HepG2 (cell line): Measurements from ENCODE around the gene PAPOLA. TPM values are rescaled to one million over a fixed set of nuclear protein-coding genes. Genes with fewer than 3 reads are reported as not detected.

ENCODE experiments used
- AKAP8 ChIP-seq: sonication (generic); formaldehyde crosslinking; IDR thresholded peaks from 2 replicates; pipeline ENCODE4 v1.5.1; 2020; ENCODE audit warnings: mild to moderate bottlenecking, missing genetic modification reagents
- ASH2L ChIP-seq: fragments of 300-600, 200-600 bp; sonication (generic); IDR thresholded peaks from 2 replicates; pipeline ENCODE4 v1.7.0; 2017; ENCODE audit warnings: low read depth, mild to moderate bottlenecking, moderate library complexity, mixed read lengths, low read length; ENCODE audit not compliant: insufficient read length
- ATAD3A ChIP-seq: sonication (generic); formaldehyde crosslinking; IDR thresholded peaks from 2 replicates; pipeline ENCODE4 v1.4.0; 2020; ENCODE audit warnings: missing genetic modification reagents
- NFRKB ChIP-seq: fragments of 450-650 bp; IDR thresholded peaks from 2 replicates; pipeline ENCODE4 v1.6.1; 2017
- SETDB1 ChIP-seq: sonication (generic); formaldehyde crosslinking; IDR thresholded peaks from 2 replicates; pipeline ENCODE4 v1.5.1; 2020; ENCODE audit warnings: missing genetic modification reagents, mild to moderate bottlenecking, borderline replicate concordance
- SMARCC2 ChIP-seq: fragments of 450-650 bp; IDR thresholded peaks from 2 replicates; pipeline ENCODE4 v1.6.1; 2017; ENCODE audit warnings: antibody characterized with exemption, mild to moderate bottlenecking
- SOX6 ChIP-seq, 2 experiments: fragments of 450-650 bp in 1 of 2; sonication (generic) in 1 of 2; formaldehyde crosslinking in 1 of 2; IDR thresholded peaks; 2 replicates each; pipeline versions ENCODE4 v1.4.0 to v1.6.1; 2017 to 2020; ENCODE audit warnings: antibody characterized with exemption in 1 of 2, mild to moderate bottlenecking in 1 of 2, missing genetic modification reagents in 1 of 2
- SRSF4 ChIP-seq: fragments of 200-400 bp; formaldehyde crosslinking; IDR thresholded peaks from one replicate; pipeline ENCODE4 v1.6.1; 2018; ENCODE audit warnings: mild to moderate bottlenecking, low read depth, low read length, moderate library complexity; ENCODE audit not compliant: poor library complexity, severe bottlenecking
- STAT6 ChIP-seq: sonication (generic); formaldehyde crosslinking; IDR thresholded peaks from 2 replicates; pipeline ENCODE4 v1.4.0; 2020; ENCODE audit warnings: missing genetic modification reagents, mild to moderate bottlenecking, borderline replicate concordance
- ZBTB34 ChIP-seq: sonication (generic); formaldehyde crosslinking; IDR thresholded peaks from 2 replicates; pipeline ENCODE4 v1.8.0; 2022; ENCODE audit warnings: mild to moderate bottlenecking, missing genetic modification reagents
- ZIK1 ChIP-seq: sonication (generic); formaldehyde crosslinking; IDR thresholded peaks from 2 replicates; pipeline ENCODE4 v1.5.0; 2020; ENCODE audit warnings: mild to moderate bottlenecking, low read depth, missing genetic modification reagents, borderline replicate concordance
- ZNF143 ChIP-seq: sonication (generic); formaldehyde crosslinking; IDR thresholded peaks from 2 replicates; pipeline ENCODE4 v1.4.0; 2020; ENCODE audit warnings: missing genetic modification reagents
- ZNF549 ChIP-seq: sonication (generic); formaldehyde crosslinking; IDR thresholded peaks from 2 replicates; pipeline ENCODE4 v1.5.0; 2020; ENCODE audit warnings: missing genetic modification reagents
- ZNF567 ChIP-seq: sonication (generic); formaldehyde crosslinking; IDR thresholded peaks from 2 replicates; pipeline ENCODE4 v1.8.1; 2023; ENCODE audit warnings: mild to moderate bottlenecking, missing genetic modification reagents, borderline replicate concordance
- ZNF577 ChIP-seq: sonication (generic); formaldehyde crosslinking; IDR thresholded peaks from 2 replicates; pipeline ENCODE4 v1.4.0; 2020; ENCODE audit warnings: mild to moderate bottlenecking, low read depth, missing genetic modification reagents, borderline replicate concordance
- ZNF841 ChIP-seq: sonication (generic); formaldehyde crosslinking; IDR thresholded peaks from 2 replicates; pipeline ENCODE4 v1.8.1; 2023; ENCODE audit warnings: missing genetic modification reagents, borderline replicate concordance
- polyA plus RNA-seq, 8 experiments: library from polyadenylated mRNA; depleted of rRNA in 3 of 8; stranded (reverse) in 7 of 8; unstranded in 1 of 8; fragments of >200 nt; fragmentation: Illumina TruSeq in 4 of 8; extraction: Trizol in 4 of 8; gene quantifications; 2 replicates each; pipeline versions ENCODE4 v1.2.1 to v1.2.3, GENCODE V29; 2011 to 2016; ENCODE audit warnings: low read depth in 4 of 8, missing spikeins in 1 of 8, mixed read lengths in 1 of 8; ENCODE audit not compliant: insufficient read depth in 1 of 8
- total RNA-seq, 5 experiments: library from RNA; depleted of rRNA; stranded (reverse); fragments of >200 nt; fragmentation: Illumina TruSeq; extraction: Trizol; gene quantifications; 2 replicates each; pipeline ENCODE4 v1.2.3, GENCODE V29; 2016; ENCODE audit warnings: low read depth in 1 of 5
- TF ChIP-seq, protein P1 (sequence below): IDR thresholded peaks from 2 replicates; pipeline ENCODE4 v1.6.1; 2018; ENCODE audit warnings: missing genetic modification reagents, mild to moderate bottlenecking, missing compliant biosample characterization
- TF ChIP-seq, protein P2 (sequence below): sonication (generic); formaldehyde crosslinking; IDR thresholded peaks from 2 replicates; pipeline ENCODE4 v1.4.0; 2020; ENCODE audit warnings: missing genetic modification reagents

PAPOLA gene
- total and polyA plus RNA-seq, 2 of the 13 experiments (the other 11 are each of a cell fraction or from before 2014, with no cell fraction given): 103 to 151 TPM

DNA sequence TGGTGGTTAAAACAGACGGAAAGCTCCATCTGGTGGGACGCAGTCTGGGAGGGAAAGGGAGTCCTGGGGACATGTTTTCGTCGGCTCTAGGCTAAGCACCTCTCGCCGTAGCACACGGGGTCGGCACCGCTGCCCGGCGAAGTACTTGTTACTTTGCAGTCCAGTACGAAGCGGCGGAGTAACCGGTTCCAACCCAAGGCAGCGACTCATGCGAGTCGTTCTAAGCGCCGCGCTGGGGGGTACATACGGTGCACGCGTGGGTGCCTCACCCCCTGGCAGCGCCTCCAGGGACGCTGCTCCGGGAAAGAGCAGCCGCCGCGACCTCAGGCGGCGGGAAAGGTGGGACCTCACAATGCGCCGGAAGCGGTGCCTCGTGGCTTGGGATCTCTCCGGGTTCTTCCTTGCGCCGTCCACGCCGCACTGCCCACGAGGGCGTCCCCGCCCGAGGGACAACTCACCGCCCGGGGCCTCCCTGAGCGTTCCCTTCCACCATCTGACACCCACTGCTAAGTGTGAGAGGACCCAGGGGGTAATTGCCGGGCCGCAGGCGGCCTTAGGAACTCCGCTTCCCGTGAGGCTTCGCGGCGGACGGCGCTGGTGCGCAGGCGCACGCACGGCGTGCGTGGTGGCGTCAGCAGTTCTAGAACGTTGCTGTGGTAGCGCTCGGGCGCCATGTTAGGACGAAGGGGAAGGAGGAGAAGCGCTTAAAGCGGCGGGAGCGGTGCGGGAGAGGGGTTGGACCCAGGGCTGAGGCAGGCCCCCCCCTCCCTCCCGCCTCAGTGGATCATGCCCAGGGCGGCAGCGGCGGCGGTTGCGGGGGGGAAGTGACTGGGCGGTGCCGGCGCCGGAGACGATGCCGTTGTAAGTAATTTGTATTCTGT is at the start of gene PAPOLA (continued):
- TF ChIP-seq STAT6 (CRISPR knock-in tag): peak; percentile 72; the same call in 1 of the 2 replicates
- no peak for TF ChIP-seq SRSF4
- TF ChIP-seq SOX6 (IDR thresholded peaks at IDR 0.05): no peak
- peak; percentile 59 for TF ChIP-seq SOX6 (CRISPR knock-in tag; IDR thresholded peaks at IDR 0.05)
- TF ChIP-seq SETDB1 (CRISPR knock-in tag): no peak
- no peak for TF ChIP-seq ZIK1 (CRISPR knock-in tag)
- TF ChIP-seq ZNF549 (CRISPR knock-in tag): no peak
- peak; percentile 94 for TF ChIP-seq ZNF143 (CRISPR knock-in tag)
- TF ChIP-seq ZNF577: no peak
- TF ChIP-seq ZNF567: no peak
- TF ChIP-seq AKAP8 (CRISPR knock-in tag): 0 out of 2 replicates have a peak, but pooled peaks have one; percentile 47
- no peak for TF ChIP-seq ZNF841 (CRISPR knock-in tag)
- no peak for TF ChIP-seq SMARCC2
- TF ChIP-seq, protein P1, sequence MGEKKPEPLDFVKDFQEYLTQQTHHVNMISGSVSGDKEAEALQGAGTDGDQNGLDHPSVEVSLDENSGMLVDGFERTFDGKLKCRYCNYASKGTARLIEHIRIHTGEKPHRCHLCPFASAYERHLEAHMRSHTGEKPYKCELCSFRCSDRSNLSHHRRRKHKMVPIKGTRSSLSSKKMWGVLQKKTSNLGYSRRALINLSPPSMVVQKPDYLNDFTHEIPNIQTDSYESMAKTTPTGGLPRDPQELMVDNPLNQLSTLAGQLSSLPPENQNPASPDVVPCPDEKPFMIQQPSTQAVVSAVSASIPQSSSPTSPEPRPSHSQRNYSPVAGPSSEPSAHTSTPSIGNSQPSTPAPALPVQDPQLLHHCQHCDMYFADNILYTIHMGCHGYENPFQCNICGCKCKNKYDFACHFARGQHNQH (CRISPR knock-in tag): no peak
- TF ChIP-seq NFRKB: peak; percentile 60; the same call in 1 of the 2 replicates
- TF ChIP-seq, protein P2, sequence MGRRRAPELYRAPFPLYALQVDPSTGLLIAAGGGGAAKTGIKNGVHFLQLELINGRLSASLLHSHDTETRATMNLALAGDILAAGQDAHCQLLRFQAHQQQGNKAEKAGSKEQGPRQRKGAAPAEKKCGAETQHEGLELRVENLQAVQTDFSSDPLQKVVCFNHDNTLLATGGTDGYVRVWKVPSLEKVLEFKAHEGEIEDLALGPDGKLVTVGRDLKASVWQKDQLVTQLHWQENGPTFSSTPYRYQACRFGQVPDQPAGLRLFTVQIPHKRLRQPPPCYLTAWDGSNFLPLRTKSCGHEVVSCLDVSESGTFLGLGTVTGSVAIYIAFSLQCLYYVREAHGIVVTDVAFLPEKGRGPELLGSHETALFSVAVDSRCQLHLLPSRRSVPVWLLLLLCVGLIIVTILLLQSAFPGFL: no peak
- no peak; the same call in 1 of the 2 replicates for TF ChIP-seq ZBTB34 (CRISPR knock-in tag)
- TF ChIP-seq ASH2L: peak; percentile 82
- TF ChIP-seq ATAD3A: no peak
